ENCODE measurements around the gene ZC3H18. TPM values are rescaled to one million over a fixed set of nuclear protein-coding genes. Genes with fewer than 3 reads are reported as not detected.

ZC3H18 gene
- total RNA-seq, 1 donor from 2014 or later = 49.2 TPM

DNA sequence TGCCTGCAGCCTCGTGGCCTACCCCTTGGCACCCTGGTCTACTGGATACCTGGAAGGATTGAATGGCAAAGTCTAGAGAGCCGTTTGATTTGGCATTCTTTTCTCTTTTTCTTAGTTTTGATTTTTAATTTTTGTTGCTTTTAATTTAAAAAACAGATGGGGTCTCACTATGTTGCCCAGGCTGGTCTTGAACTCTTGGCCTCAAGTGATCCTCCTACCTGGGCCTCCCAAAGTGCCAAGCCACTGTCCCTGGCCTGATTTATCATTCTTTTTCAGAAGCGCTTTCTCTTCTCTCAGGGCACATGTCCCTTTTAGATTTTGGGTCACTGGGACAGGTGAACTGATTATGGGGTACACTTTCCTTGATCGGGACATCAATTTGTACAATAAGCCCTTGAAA, 10.8 kb downstream of the ZC3H18 start:
- intact Hi-C loops (cut with DNase I) = no loop called here
- Histone ChIP-seq H3K4me1 (peaks cover 16% of the 10 kb centered on the region), H3K27ac (no peak overlapping the region), H3K27me3 (ENCODE audit: low read depth) (no peaks in the 10 kb centered on the region), H3K9me3 (no peaks in the 10 kb centered on the region), H3K36me3 (peaks cover 77% of the 10 kb centered on the region), H3K4me3 (no peak overlapping the region)
- TF ChIP-seq, protein P1, sequence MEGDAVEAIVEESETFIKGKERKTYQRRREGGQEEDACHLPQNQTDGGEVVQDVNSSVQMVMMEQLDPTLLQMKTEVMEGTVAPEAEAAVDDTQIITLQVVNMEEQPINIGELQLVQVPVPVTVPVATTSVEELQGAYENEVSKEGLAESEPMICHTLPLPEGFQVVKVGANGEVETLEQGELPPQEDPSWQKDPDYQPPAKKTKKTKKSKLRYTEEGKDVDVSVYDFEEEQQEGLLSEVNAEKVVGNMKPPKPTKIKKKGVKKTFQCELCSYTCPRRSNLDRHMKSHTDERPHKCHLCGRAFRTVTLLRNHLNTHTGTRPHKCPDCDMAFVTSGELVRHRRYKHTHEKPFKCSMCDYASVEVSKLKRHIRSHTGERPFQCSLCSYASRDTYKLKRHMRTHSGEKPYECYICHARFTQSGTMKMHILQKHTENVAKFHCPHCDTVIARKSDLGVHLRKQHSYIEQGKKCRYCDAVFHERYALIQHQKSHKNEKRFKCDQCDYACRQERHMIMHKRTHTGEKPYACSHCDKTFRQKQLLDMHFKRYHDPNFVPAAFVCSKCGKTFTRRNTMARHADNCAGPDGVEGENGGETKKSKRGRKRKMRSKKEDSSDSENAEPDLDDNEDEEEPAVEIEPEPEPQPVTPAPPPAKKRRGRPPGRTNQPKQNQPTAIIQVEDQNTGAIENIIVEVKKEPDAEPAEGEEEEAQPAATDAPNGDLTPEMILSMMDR (IDR thresholded peaks at IDR 0.05) = no peak
- ATAC-seq = no peak
- no peak for DNase-seq

DNA sequence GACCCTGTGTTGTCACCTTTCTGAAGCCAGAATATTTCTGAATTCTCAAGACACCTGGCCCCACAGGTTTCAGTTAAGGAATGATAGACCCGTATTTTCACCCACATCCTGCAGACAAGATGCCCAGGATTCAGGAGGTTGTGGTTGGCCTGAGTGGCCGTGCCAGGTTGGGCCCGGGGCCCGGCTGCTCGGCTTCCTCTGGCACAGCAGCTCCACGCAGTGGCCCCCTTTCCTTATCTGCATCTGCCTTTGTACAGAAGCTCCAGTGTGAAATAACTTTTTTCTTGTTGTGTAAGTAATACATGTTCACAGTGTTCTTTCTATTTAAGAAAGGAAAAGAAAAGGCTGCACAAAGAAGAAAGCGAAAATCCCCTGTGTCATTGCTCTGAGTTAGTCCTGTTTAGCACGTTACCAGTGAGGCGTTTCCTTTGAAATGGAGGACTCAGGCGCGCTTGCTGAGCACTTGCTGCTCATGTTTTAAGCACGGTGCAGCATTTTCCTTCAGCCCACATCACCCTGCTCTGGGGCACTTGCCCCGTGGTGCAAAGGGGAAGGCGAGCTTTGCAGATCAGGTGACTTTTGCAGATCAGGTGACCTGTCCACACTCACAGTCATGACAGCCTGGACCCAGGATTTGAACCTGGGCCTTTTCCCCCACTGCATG, 12.8 kb downstream of the ZC3H18 start:
- H3K36me3 ChIP-seq = peaks cover 77% of the 10 kb centered on the region

DNA sequence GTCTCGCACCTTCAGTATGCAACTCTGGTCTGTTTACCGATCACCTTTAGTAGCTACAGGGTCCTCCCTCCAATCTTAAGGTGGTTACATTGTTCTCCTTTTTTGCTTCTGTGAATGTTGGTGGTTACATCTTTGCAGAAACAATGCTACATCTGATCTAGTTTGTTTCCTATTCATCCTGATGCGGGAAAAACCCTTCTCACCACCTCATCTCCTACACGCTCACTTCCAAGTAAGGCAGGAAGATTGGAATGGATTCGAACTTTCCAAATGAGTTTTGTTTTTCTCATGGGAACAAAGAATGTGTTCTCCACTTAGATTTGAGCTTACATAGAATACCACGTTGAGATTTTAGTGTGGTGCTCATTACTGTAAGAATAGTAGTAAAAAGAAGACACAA, 14.5 kb downstream of the ZC3H18 start:
- DNase-seq = no peak
- intact Hi-C loops (cut with DNase I) = no loop called here
- Histone ChIP-seq H3K27me3 (ENCODE audit: low read depth) (no peaks in the 10 kb centered on the region), H3K36me3 (peaks cover 77% of the 10 kb centered on the region), H3K4me3 (no peak overlapping the region), H3K9me3 (no peaks in the 10 kb centered on the region), H3K27ac (no peak overlapping the region), H3K4me1 (no peaks in the 10 kb centered on the region)
- TF ChIP-seq, protein P1 (IDR thresholded peaks at IDR 0.05) = no peak
- ATAC-seq = no peak

More for the DNA sequence above, 12.8 kb downstream of the ZC3H18 start:
- TF ChIP-seq, protein P1 (IDR thresholded peaks at IDR 0.05) = no peak
- Histone ChIP-seq H3K4me3 (no peak overlapping the region), H3K4me1 (peaks cover 5% of the 10 kb centered on the region), H3K27me3 (ENCODE audit: low read depth) (no peaks in the 10 kb centered on the region), H3K9me3 (no peaks in the 10 kb centered on the region), H3K27ac (no peak overlapping the region)
- ATAC-seq (no peak), DNase-seq (no peak)
- intact Hi-C loops (cut with DNase I) = no loop called here

DNA sequence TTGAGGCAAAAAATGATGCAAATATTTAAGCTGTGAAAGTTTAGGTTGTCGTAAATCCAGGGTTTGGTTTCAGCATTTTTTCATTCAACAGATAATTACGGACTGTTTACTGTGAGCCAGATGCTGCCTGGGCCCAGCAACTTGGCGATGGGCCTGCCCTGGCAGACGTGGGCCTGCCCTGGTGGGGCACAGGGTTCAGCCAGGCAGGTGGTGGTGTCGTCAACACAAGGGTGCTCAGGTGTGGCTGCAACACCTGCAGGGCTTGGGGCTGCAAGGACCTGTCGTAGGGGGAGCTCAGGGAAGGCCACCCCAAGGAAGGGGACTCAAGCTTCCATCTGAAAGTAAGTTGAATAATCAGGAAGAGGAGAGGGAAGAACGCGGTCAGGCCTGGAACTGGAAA, 15.1 kb downstream of the ZC3H18 start:
- Histone ChIP-seq H3K27me3 (ENCODE audit: low read depth) (no peaks in the 10 kb centered on the region), H3K4me1 (no peaks in the 10 kb centered on the region), H3K27ac (no peak overlapping the region), H3K9me3 (no peaks in the 10 kb centered on the region), H3K4me3 (no peak overlapping the region), H3K36me3 (peaks cover 79% of the 10 kb centered on the region)
- TF ChIP-seq, protein P1 (IDR thresholded peaks at IDR 0.05) = no peak
- intact Hi-C loops (cut with DNase I) = no loop called here
- DNase-seq (no peak), ATAC-seq (no peak)

DNA sequence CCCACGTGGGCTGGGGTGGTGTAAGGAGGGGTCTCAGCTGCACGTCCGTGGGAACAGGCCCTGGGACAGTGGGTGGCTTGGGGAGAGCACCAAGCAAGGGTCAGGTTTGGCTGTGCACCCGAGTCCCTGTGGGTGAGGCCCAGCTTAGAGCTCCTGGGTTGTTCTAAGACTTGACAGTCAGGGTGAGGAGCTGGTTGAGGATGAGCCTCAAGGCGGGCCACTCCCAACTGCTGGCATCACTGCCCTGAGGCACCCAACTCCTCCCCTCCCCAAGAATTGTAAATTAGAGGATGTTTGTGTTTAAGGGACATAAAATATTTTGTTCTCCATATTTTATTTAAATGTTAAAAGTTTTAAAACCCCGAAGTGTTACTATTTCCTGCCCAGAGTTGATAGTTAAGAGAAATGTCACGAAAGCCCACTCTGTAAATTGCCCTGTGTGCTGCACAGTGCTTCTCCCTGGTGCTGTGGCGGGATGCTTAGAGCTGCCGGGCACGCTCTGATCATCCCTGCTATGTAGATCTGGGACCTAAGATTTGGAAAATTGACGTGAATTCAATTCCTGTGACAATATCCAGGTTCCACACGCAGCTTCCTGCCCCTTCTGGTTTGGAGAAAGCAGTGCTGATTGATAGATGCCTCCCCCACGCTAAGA, 15.9 kb downstream of the ZC3H18 start:
- H3K4me3 ChIP-seq = no peak overlapping the region
- no peak overlapping the region for H3K27ac ChIP-seq
- intact Hi-C loops (cut with DNase I) = no loop called here
- H3K27me3 ChIP-seq (ENCODE audit: low read depth) = no peaks in the 10 kb centered on the region
- DNase-seq (no peak), ATAC-seq (no peak)
- H3K9me3 ChIP-seq = no peaks in the 10 kb centered on the region
- TF ChIP-seq, protein P1 (IDR thresholded peaks at IDR 0.05) = no peak
- peaks cover 73% of the 10 kb centered on the region for H3K36me3 ChIP-seq
- H3K4me1 ChIP-seq = no peaks in the 10 kb centered on the region

All from lower lobe of right lung (tissue), 2 donors.